Activated CD4-positive, alpha-beta T cell treated with anti-CD3 and anti-CD28 coated beads for 1 hour (primary cell): Measurements from ENCODE around the gene ANKRD55.
"Not testable (repeated sequence)": the region's sequence is repeated elsewhere in the genome, so short reads cannot be mapped to it uniquely, and the experiment has no call there.

ENCODE experiments used
- DNase-seq: peaks from one replicate; pipeline ENCODE4 v3.0.0-alpha.2; 2020

The ANKRD55 gene

GRCh38 chr5:56166671-56167385, 66.3 kb downstream of the ANKRD55 start:
- DNase-seq = no peak

GRCh38 chr5:56164376-56164775, 68.8 kb downstream of the ANKRD55 start:
- no peak for DNase-seq

GRCh38 chr5:56161927-56162326, 71.2 kb downstream of the ANKRD55 start:
- DNase-seq = no peak

- DNase-seq = no peak
Observed at GRCh38 chr5:56161439-56161823, 71.7 kb downstream of the ANKRD55 start.

- DNase-seq = no peak
Observed at GRCh38 chr5:56160723-56161438, 72.2 kb downstream of the ANKRD55 start.

- no peak for DNase-seq
Observed at GRCh38 chr5:56159521-56159947, 73.6 kb downstream of the ANKRD55 start.

GRCh38 chr5:56158331-56158960, 74.7 kb downstream of the ANKRD55 start:
- DNase-seq = no peak

- DNase-seq = not testable (repeated sequence)
Observed at GRCh38 chr5:56157191-56157621, 75.9 kb downstream of the ANKRD55 start.

GRCh38 chr5:56156585-56157190, 76.4 kb downstream of the ANKRD55 start:
- not testable (repeated sequence) for DNase-seq

GRCh38 chr5:56155992-56156584, 77.0 kb downstream of the ANKRD55 start:
- DNase-seq = no peak

- no peak for DNase-seq
Observed at GRCh38 chr5:56154732-56155484, 78.2 kb downstream of the ANKRD55 start.

- DNase-seq = no peak
Observed at GRCh38 chr5:56152437-56152836, 80.7 kb downstream of the ANKRD55 start.

GRCh38 chr5:56150756-56151155, 82.4 kb downstream of the ANKRD55 start:
- DNase-seq = not testable (repeated sequence)

- DNase-seq = no peak
Observed at GRCh38 chr5:56148453-56148971, 84.6 kb downstream of the ANKRD55 start.

- DNase-seq = no peak
Observed at GRCh38 chr5:56147659-56148230, 85.4 kb downstream of the ANKRD55 start.

GRCh38 chr5:56147106-56147505, 86.0 kb downstream of the ANKRD55 start:
- no peak for DNase-seq

GRCh38 chr5:56146674-56147073, 86.5 kb downstream of the ANKRD55 start:
- no peak for DNase-seq

GRCh38 chr5:56145511-56145910, 87.6 kb downstream of the ANKRD55 start:
- DNase-seq = no peak

- no peak for DNase-seq
Observed at GRCh38 chr5:56145106-56145505, 88.0 kb downstream of the ANKRD55 start.

- DNase-seq = no peak
Observed at GRCh38 chr5:56144211-56144610, 88.9 kb downstream of the ANKRD55 start.

- no peak for DNase-seq
Observed at GRCh38 chr5:56143373-56143714, 89.8 kb downstream of the ANKRD55 start.
